HG02588 (cell line): Measurements from ENCODE around the gene RTP5.
"Not testable (repeated sequence)": the region's sequence is repeated elsewhere in the genome, so short reads cannot be mapped to it uniquely, and the experiment has no call there.

ENCODE experiments used
- ATAC-seq: cut with Tn5 transposase; IDR thresholded peaks from one replicate; pipeline ENCODE4 v1.9.1; 2021; ENCODE audit warnings: mild to moderate bottlenecking, moderate library complexity; ENCODE audit not compliant: unreplicated experiment

Gene RTP5

DNA sequence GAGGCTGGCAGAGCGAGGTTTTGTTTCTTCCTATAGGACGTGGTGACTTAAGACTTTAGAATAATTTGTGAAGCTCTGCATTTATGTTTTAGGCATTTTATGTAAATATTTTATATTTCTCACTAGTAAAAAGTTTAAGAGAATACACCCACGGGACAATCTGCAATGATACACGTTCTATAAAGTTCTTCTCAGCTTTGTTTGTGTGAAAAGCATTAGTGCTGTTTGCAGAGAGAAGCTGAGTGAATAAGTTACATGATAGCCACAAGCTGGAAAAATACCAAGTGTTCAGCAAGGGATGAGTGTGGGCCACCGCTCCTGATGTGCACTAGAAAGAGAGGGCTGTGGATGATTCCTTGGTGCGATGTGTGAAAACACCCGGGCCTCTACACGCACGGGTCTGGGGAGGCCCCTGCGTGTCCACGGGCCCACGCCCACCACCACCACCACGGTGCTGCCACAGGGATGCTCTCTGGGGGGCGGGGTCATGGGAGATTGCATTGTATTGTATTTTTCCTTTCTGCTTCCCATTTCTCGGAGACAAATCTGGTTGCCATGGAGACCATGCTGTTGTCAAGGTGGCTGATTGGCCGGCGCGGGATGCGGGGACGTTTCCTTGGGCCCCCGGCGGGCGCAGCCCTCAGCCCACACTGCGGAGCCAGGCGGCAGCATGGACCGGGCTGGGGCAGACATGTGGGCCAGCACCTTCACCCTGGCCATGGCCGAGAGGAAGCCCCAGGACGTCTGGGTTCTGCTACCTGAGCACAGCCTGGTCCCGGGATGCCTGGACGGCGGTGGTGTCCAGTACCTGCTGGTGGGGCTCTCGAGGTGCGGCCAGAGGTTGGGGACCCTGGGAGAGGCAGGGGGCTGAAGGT lies at the start of gene RTP5:
TSS of gene RTP5 (plus strand) at position 643 of the 875 bp plus-strand sequence. CDS start at position 671, 28 bp downstream.
- no peak for ATAC-seq

DNA sequence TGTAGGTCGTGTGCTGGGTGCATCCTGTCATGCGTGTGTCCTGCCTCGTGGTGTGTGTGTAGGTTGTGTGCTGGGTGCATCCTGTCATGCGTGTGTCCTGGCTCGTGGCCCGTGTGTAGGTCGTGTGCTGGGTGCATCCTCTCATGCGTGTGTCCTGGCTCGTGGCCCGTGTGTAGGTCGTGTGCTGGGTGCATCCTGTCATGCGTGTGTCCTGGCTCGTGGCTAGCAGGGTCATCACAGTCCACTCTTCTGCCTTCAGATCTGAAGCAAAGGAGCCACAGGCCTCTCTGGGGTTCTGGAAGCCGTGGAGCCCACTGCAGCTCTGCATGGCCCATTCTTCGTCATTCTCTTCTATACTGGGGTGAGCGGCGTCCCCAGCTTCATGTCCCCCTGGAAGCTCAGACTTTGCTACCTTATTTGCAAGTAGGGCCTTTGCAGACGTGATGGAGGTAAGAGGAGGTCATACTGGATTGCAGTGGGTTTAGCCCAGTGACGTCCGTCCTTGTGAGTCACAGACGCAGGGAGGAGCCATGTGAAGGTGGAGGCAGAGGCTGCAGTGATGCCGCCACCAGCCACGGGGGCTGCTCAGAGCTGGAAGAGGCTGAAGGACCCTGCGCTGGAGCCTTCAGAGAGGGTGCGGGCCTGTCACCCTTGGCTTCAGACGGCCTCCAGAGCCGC lies 49.4 kb upstream of the RTP5 start:
- not testable (repeated sequence) for ATAC-seq

GRCh38 chr2:241820625-241821384 lies 48.7 kb upstream of the RTP5 start:
- ATAC-seq, result no peak

DNA sequence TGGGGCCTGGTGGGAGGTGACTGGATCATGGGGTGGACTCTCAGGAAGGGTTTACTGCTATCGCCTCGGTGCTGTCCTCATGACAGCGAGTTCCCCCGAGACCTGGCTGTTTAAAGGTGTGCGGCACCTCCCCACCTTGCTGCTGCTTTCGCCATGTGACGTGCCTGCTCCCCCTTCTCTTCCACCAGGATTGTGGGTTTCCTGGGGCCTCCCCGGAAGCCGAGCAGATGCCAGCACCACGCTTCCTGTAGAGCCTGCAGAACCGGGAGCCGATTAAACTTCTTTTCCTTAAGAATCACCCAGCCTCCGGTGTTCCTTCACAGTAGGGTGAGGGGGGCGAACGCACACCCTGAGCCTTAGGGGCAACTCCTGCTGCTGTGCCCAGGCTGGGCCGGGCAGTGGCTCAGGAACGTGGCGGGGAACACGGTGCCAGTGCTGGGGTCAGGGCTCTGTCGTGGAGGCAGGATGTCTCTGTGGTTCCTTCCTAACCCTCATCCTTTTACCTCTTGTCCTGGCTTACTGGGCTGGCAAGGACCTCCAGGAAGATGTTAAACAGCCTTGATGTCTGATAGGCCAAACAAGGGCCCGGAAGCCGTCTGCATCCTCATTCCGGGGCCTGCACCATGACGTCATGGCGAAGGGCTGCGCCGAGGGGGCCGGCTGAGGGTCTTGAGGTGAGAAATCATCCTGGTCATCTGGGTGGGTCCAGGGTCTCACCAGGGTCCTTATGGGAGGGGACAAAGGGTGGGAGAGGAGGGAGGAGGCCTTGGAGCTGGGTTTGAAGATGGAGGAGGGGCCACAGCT lies 47.9 kb upstream of the RTP5 start:
- no peak for ATAC-seq

- ATAC-seq, result no peak
These were observed 47.3 kb upstream of the RTP5 start for GRCh38 chr2:241822264-241822623.

DNA sequence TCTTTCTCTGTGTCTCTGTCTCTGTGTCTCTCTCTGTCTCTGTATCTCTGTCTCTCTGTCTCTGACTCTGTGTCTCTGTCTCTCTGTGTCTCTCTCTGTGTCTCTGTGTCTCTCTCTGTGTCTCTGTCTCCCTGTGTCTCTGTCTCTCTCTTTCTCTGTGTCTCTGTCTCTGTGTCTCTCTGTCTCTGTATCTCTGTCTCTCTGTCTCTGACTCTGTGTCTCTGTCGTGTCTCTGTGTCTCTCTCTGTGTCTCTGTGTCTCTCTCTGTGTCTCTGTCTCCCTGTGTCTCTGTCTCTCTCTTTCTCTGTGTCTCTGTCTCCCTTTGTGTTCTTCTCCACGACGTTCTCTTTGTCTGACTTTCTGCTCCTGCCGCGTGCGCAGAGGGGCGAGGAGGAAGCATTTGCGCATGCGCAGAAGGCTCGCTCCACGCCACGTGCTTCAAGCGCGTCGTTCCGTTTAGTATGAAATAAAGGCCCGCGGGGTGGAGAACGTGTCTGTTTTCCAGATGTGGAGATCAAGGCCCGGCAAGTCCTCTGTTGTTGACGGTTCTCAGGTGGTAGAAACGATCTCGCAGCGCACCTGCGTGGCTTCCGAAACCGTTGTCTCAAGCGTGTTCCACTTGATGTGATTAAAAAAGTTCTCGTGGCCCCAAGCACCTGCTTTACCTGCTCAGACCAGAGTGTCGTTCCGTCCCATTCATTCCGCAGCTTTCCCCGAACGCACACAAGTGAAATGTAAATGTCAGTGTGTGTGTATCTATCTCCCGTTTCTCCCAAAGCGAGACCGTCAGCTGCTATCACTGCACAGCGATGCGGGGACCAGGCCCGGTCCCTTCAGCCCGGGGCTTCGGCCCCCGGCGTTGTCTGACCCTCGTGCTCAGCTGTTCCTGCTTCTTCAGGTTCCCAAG lies 45.7 kb upstream of the RTP5 start:
- not testable (repeated sequence) for ATAC-seq

DNA sequence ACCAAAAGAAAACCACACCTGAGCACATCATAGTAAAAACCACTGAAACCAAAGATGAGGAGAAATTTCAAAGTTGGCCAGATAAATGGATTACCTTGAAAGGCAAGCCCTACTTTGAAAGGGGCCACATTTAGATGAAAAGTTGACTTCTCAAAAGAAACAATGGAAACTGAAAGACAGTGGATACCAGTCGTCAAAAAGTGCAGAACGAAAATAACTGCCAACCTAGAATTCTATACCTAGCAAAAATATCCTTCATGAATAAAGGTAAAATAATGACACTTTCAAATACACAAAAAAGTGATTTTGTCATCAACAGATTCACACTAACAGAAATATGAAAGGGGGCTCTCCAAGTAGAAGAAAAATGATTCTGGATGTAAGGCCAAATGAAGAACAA lies 42.1 kb upstream of the RTP5 start:
- ATAC-seq, result no peak

DNA sequence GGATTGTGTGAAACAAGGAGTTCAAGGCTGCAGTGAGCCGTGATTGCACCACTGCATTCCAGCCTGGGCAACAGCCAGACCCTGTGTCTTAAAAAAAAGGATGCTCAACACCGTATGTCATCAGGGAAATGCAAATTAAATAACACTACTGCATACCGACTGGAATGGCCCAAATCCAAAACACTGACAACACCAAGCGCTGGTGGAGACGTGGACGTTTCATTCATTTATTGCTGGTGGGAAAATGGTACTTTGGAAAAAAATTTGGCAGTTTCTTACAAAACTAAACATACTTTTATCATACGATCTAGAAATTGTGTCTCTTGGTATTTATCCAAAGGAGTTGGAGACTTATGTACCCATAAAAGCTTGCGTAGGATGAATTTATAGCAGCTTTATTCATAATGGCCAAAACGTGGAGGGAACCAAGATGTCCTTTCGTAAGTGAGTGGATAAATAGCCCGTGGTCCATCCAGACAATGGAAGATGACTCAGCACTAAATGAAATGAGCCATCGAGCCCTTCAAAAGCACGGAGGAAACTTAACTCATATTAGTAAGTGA lies 36.3 kb upstream of the RTP5 start:
- ATAC-seq, result no peak

GRCh38 chr2:241833756-241834526 lies 35.6 kb upstream of the RTP5 start:
- ATAC-seq, result not testable (repeated sequence)

GRCh38 chr2:241834527-241835210 lies 34.9 kb upstream of the RTP5 start:
- ATAC-seq, result no peak

GRCh38 chr2:241835611-241836010 lies 33.9 kb upstream of the RTP5 start:
- ATAC-seq, result no peak

GRCh38 chr2:241836292-241836691 lies 33.2 kb upstream of the RTP5 start:
- ATAC-seq, result no peak

DNA sequence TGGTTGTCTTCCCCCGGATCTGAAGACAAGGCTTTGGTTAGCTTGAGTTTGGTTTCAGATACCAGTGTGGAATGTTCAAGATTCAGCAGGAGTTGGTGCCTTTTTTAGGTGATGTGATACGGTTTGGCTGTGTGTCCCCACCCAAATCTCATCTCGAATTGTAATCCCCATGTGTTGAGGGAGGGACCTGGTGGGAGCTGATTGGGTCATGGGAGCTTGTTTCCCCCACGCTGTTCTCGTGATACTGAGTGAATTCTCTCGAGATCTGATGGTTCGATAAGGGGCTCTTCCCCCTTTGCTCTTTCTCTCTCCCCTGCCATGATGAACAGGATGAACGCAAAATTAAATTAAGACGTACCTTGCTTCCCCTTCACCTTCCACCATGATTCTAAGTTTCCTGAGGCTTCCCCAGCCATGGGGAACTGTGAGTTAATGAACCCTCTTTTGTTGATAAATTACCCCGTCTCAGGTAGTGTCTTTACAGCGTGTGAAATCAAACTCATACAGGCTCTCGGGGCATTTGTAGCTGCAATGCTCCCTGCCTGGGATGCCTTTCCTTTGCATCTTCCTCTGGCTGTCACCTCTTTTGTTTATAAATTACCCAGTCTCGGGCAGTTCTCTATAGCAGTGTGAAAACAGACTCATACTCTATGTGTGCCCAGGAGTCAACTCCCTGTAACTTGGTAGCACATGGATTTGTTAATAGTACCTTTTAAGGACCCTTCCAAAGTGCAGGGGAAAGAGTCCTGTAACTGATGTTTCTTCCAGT lies 32.1 kb upstream of the RTP5 start:
- no peak for ATAC-seq

GRCh38 chr2:241841181-241842066 lies 28.1 kb upstream of the RTP5 start:
- no peak for ATAC-seq

- no peak for ATAC-seq
These were observed 27.5 kb upstream of the RTP5 start for GRCh38 chr2:241842067-241842415.

DNA sequence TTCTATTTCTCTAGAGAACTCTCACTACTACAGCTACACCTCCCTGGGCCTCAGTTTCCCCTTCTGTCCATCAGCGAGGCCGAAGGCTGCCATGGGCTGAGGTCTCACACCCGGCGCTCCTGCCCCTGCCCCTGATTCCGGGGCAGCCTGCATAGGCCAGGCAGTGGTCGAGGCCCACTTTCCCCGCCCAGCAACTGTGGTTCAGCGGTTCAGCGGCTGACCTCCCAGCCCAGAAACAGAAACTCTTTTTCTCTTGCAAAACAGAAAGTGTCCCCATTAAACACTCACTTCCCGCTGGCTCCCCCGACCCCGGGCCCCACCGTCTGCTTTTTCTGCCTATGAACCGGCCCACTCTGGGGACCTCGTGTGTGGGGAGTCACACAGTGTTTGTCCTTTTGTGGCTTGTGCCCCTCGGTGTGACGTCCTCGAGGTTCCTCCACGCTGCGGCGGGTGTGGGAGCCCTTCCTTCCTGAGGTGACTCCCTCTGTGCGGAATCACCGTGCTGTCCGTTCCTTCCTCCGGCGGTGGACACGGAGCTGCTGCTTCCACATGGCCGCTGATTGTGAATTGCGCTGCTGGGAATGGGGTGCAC lies 26.8 kb upstream of the RTP5 start:
- ATAC-seq, result no peak
